HCT116 (cell line): ENCODE measurements around the gene ARAP1. TPM values are rescaled to one million over a fixed set of nuclear protein-coding genes. Genes with fewer than 3 reads are reported as not detected.

Experiments used
- ATAC-seq: fragments of 200-7000 bp; cut with Tn5 transposase; 2 replicates; pipeline ENCODE4 v1.9.1; 2020; ENCODE audit warnings: mild to moderate bottlenecking, moderate library complexity
- BruUV-seq: library from RNA; stranded (reverse); fragments of 400-500 nt; replicated peaks from 2 replicates; lab custom pipeline; 2021; lab: Mats Ljungman, UMichigan
- CTCF ChIA-PET: fragments of 300-600 bp; sonication (Branson Sonifier 250); formaldehyde crosslinking; loops from one replicate; lab custom pipeline; 2021; ENCODE audit warnings: antibody characterized with exemption; lab: Charles Lee
- POLR2A ChIA-PET: fragments of 300-600, 350-600 bp; sonication (Branson Sonifier 250); formaldehyde crosslinking; loops from one replicate; lab custom pipeline; 2021; ENCODE audit warnings: antibody characterized with exemption; lab: Charles Lee
- RAD21 ChIA-PET, 2 experiments: fragments of 300-600 bp; sonication (Branson Sonifier 250); formaldehyde crosslinking; loops; one replicate each; lab custom pipeline; 2023; ENCODE audit warnings: low total read pairs in 2 of 2; ENCODE audit not compliant: uncharacterized antibody in 2 of 2, unreplicated experiment in 2 of 2, low non-redundant PET in 1 of 2; lab: Charles Lee
- DNase-seq: peaks from one replicate; pipeline ENCODE4 v3.0.0-alpha.2; 2010; ENCODE audit warnings: low read depth, low spot score
- H2AFZ ChIP-seq: fragments of 200-600 bp; shearing (Covaris generic), sonication (generic); 2 replicates; pipeline ENCODE4 v1.6.1; 2017; ENCODE audit warnings: low read depth, mixed run types, mixed read lengths, antibody characterized with exemption, low read length; ENCODE audit not compliant: poor library complexity, severe bottlenecking
- H3K27ac ChIP-seq: 2 replicates; pipeline ENCODE4 v1.5.1; 2012; ENCODE audit warnings: low read depth, low read length
- H3K27me3 ChIP-seq: fragments of 200-600 bp; sonication (generic); 2 replicates; pipeline ENCODE4 v1.6.1; 2016; ENCODE audit warnings: mixed run types, low read length, mixed read lengths; ENCODE audit not compliant: insufficient read depth
- H3K36me3 ChIP-seq, 2 experiments: fragments of 200-500 bp in 1 of 2; fragments of 200-600 bp in 1 of 2; sonication (Bioruptor generic) in 1 of 2; sonication (generic) in 1 of 2; 2 replicates each; pipeline versions ENCODE4 v1.5.1 to v1.6.1; 2014 to 2016; ENCODE audit warnings: low read length in 2 of 2, inconsistent platforms in 1 of 2, mixed read lengths in 1 of 2, mixed run types in 1 of 2; ENCODE audit not compliant: insufficient read depth in 2 of 2, control insufficient read depth in 1 of 2
- H3K4me1 ChIP-seq, 2 experiments: fragments of 200-600 bp in 1 of 2; sonication (generic) in 1 of 2; 2 replicates each; pipeline versions ENCODE4 v1.5.1 to v1.6.1; 2012 to 2017; ENCODE audit warnings: low read length in 2 of 2, inconsistent platforms in 1 of 2, mild to moderate bottlenecking in 1 of 2, mixed read lengths in 1 of 2, mixed run types in 1 of 2, moderate library complexity in 1 of 2; ENCODE audit not compliant: insufficient read depth in 2 of 2, control insufficient read depth in 1 of 2
- H3K4me2 ChIP-seq: fragments of 200-600 bp; sonication (generic); 2 replicates; pipeline ENCODE4 v1.6.1; 2017; ENCODE audit warnings: mixed run types, low read length, mixed read lengths
- H3K4me3 ChIP-seq, 2 experiments: fragments of 200-600 bp in 1 of 2; sonication (generic) in 1 of 2; replicated peaks in 1 of 2; 2 replicates each; pipeline ENCODE4 v1.5.1; 2011 to 2016; ENCODE audit warnings: low read length in 2 of 2, control low read depth in 1 of 2, low read depth in 1 of 2, mild to moderate bottlenecking in 1 of 2, mixed read lengths in 1 of 2, mixed run types in 1 of 2
- H3K79me2 ChIP-seq: fragments of 200-600 bp; sonication (generic); 2 replicates; pipeline ENCODE4 v1.6.1; 2017; ENCODE audit warnings: mild to moderate bottlenecking, mixed run types, low read length, moderate library complexity, mixed read lengths; ENCODE audit not compliant: insufficient read depth
- H3K9ac ChIP-seq: fragments of 200-600 bp; sonication (generic); 2 replicates; pipeline ENCODE4 v1.6.1; 2016; ENCODE audit warnings: low read length, mixed read lengths
- H3K9me2 ChIP-seq: fragments of 200-600 bp; sonication (generic), shearing (Covaris generic); 2 replicates; pipeline ENCODE4 v1.6.1; 2017; ENCODE audit warnings: mixed run types, mild to moderate bottlenecking, moderate library complexity; ENCODE audit not compliant: insufficient read depth
- H3K9me3 ChIP-seq, 2 experiments: fragments of 200-500 bp in 1 of 2; fragments of 200-600 bp in 1 of 2; sonication (Bioruptor generic) in 1 of 2; sonication (generic) in 1 of 2; 2 replicates each; pipeline ENCODE4 v1.6.1; 2014 to 2017; ENCODE audit warnings: low read length in 2 of 2, mixed read lengths in 2 of 2, inconsistent platforms in 1 of 2, low read depth in 1 of 2, mild to moderate bottlenecking in 1 of 2, mixed run types in 1 of 2, moderate library complexity in 1 of 2; ENCODE audit not compliant: control insufficient read depth in 1 of 2, insufficient read depth in 1 of 2
- H4K20me1 ChIP-seq: fragments of 200-600 bp; sonication (generic), shearing (Covaris generic); 2 replicates; pipeline ENCODE4 v1.6.1; 2017; ENCODE audit warnings: mixed run types, mild to moderate bottlenecking, moderate library complexity; ENCODE audit not compliant: insufficient read depth
- CBX3 ChIP-seq: IDR thresholded peaks from 2 replicates; pipeline ENCODE4 v1.6.1; 2012; ENCODE audit warnings: low read depth
- ELF1 ChIP-seq: IDR thresholded peaks from 2 replicates; pipeline ENCODE4 v1.6.1; 2012; ENCODE audit warnings: low read depth, borderline replicate concordance
- EZH2 ChIP-seq: fragments of 200-600 bp; sonication (generic); IDR thresholded peaks from 2 replicates; pipeline ENCODE4 v1.6.1; 2017; ENCODE audit warnings: antibody characterized with exemption, mixed run types
- EZH2phosphoT487 ChIP-seq: fragments of 200-600 bp; IDR thresholded peaks from 2 replicates; pipeline ENCODE4 v1.6.1; 2018; ENCODE audit warnings: antibody characterized with exemption, borderline replicate concordance
- FOSL1 ChIP-seq: IDR thresholded peaks from 2 replicates; pipeline ENCODE4 v1.6.1; 2012; ENCODE audit warnings: low read depth
- JUND ChIP-seq: IDR thresholded peaks from 2 replicates; pipeline ENCODE4 v1.6.1; 2012
- MAX ChIP-seq: IDR thresholded peaks from 2 replicates; pipeline ENCODE4 v1.6.1; 2012
- POLR2A ChIP-seq: IDR thresholded peaks from 2 replicates; pipeline ENCODE4 v1.7.0; 2011; ENCODE audit warnings: borderline replicate concordance; ENCODE audit not compliant: insufficient read depth, insufficient read length; ENCODE audit errors: extremely low read depth
- POLR2AphosphoS5 ChIP-seq: IDR thresholded peaks from 2 replicates; pipeline ENCODE4 v1.6.1; 2011; ENCODE audit warnings: mild to moderate bottlenecking, low read depth, low read length, moderate library complexity
- REST ChIP-seq: IDR thresholded peaks from 2 replicates; pipeline ENCODE4 v1.6.1; 2012; ENCODE audit warnings: low read depth
- SP1 ChIP-seq: IDR thresholded peaks from 2 replicates; pipeline ENCODE4 v1.6.1; 2012; ENCODE audit warnings: low read depth
- SRF ChIP-seq: IDR thresholded peaks from 2 replicates; pipeline ENCODE4 v1.6.1; 2012; ENCODE audit warnings: low read depth
- TCF7L2 ChIP-seq: IDR thresholded peaks from 2 replicates; pipeline ENCODE4 v1.7.0; 2011; ENCODE audit warnings: borderline replicate concordance, inconsistent platforms; ENCODE audit not compliant: insufficient read depth, insufficient read length; ENCODE audit errors: extremely low read depth
- YY1 ChIP-seq: IDR thresholded peaks from 2 replicates; pipeline ENCODE4 v1.6.1; 2011; ENCODE audit warnings: low read length, low read depth, moderate library complexity, mild to moderate bottlenecking; ENCODE audit not compliant: insufficient replicate concordance; ENCODE audit errors: extremely low read depth
- ZBTB33 ChIP-seq: IDR thresholded peaks from 2 replicates; pipeline ENCODE4 v1.6.1; 2011; ENCODE audit warnings: mild to moderate bottlenecking, low read length, moderate library complexity; ENCODE audit not compliant: insufficient replicate concordance; ENCODE audit errors: extremely low read depth
- ZFX ChIP-seq: fragments of 450-650 bp; IDR thresholded peaks from 2 replicates; pipeline ENCODE4 v1.6.1; 2017
- intact Hi-C: fragments of 100-400 bp; cut with micrococcal nuclease; formaldehyde crosslinking; loops from 2 replicates; pipeline ENCODE4 v1.10.0; 2022
- total RNA-seq: library from RNA; stranded (reverse); gene quantifications from one replicate; pipeline ENCODE4 v1.2.1, GENCODE V29; 2021; ENCODE audit not compliant: unreplicated experiment
- TF ChIP-seq, protein P1 (sequence below), 3 experiments: fragments of 200-600 bp in 1 of 3; sonication (generic) in 1 of 3; IDR thresholded peaks in 2 of 3; conservative IDR thresholded peaks in 1 of 3; 2 replicates each; pipeline ENCODE4 v1.5.1; 2012 to 2017; ENCODE audit warnings: low read depth in 2 of 3, low read length in 2 of 3, antibody characterized with exemption in 1 of 3, borderline replicate concordance in 1 of 3, control low read depth in 1 of 3, mild to moderate bottlenecking in 1 of 3, mixed read lengths in 1 of 3, mixed run types in 1 of 3, moderate library complexity in 1 of 3; ENCODE audit not compliant: insufficient read depth in 1 of 3

Gene ARAP1
- total RNA-seq, 1 experiment from 2014 or later, result 57.4 TPM

- Histone ChIP-seq H3K36me3 (no peaks in the 10 kb centered on the region), H3K27ac (peak within 1 kb of the TSS; percentile 57), H3K4me1 (peaks cover 19 to 57% of the 10 kb centered on the region in 2 experiments), H2AFZ (peak within 1 kb of the TSS; percentile 92), H3K9ac (peak within 1 kb of the TSS; percentile 62), H3K4me2 (peak within 1 kb of the TSS; percentile 84), H3K9me3 (no peaks in the 10 kb centered on the region), H3K79me2 (no peaks in the 10 kb centered on the region), H3K27me3 (no peaks in the 10 kb centered on the region), H3K4me3 (peak within 1 kb of the TSS; percentile 53 to 70), H4K20me1 (no peaks in the 10 kb centered on the region), H3K9me2 (no peaks in the 10 kb centered on the region)
- ChIA-PET RAD21 (interaction anchor here in 1 of 2 experiments (1.2 kb wide), 1 partner anchor 69 kb away, joined by 6 read pairs; no protein-coding TSS in a partner anchor), CTCF (interaction anchor here (0.6 to 2.9 kb wide), 17 partner anchors 9 to 504 kb away, joined by 3 to 26 read pairs (median 3); no protein-coding TSS in a partner anchor), POLR2A (interaction anchor here (0.9 to 2.1 kb wide), 5 partner anchors 10 to 74 kb away, joined by 3 to 10 read pairs (median 4); no protein-coding TSS in a partner anchor)
- ATAC-seq (peak; percentile 94), DNase-seq (peak; percentile 87)
- BruUV-seq, result TSS peak; percentile 93
- intact Hi-C loops, result loop anchor here (1.0 kb wide), 1 partner anchor 68 kb away; no protein-coding TSS in a partner anchor
- TF ChIP-seq TCF7L2 (peak; percentile 35), EZH2 (no peak), FOSL1 (no peak), ELF1 (no peak; the same call in 1 of the 2 replicates), SP1 (peak; percentile 25; the same call in 1 of the 2 replicates), REST (no peak), MAX (peak; percentile 89), POLR2A (peak; percentile 20), POLR2AphosphoS5 (peak; percentile 54), YY1 (peak; percentile 90), ZBTB33 (no peak), ZFX (0 out of 2 replicates have a peak, but pooled peaks have one; percentile 24), CBX3 (0 out of 2 replicates have a peak, but pooled peaks have one; percentile 29), SRF (no peak), EZH2phosphoT487 (no peak), JUND (no peak)
- TF ChIP-seq, protein P1, sequence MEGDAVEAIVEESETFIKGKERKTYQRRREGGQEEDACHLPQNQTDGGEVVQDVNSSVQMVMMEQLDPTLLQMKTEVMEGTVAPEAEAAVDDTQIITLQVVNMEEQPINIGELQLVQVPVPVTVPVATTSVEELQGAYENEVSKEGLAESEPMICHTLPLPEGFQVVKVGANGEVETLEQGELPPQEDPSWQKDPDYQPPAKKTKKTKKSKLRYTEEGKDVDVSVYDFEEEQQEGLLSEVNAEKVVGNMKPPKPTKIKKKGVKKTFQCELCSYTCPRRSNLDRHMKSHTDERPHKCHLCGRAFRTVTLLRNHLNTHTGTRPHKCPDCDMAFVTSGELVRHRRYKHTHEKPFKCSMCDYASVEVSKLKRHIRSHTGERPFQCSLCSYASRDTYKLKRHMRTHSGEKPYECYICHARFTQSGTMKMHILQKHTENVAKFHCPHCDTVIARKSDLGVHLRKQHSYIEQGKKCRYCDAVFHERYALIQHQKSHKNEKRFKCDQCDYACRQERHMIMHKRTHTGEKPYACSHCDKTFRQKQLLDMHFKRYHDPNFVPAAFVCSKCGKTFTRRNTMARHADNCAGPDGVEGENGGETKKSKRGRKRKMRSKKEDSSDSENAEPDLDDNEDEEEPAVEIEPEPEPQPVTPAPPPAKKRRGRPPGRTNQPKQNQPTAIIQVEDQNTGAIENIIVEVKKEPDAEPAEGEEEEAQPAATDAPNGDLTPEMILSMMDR (IDR thresholded peaks at IDR 0.05 in 2 of 3, conservative IDR thresholded peaks at IDR 0.05 in 1 of 3; ENCODE audit: borderline replicate concordance in 1 of 3, insufficient read depth in 1 of 3, low read depth in 2 of 3, low read length in 2 of 3), result peak; percentile 91 to 96 (median 94)
These were observed 41.5 kb upstream of the ARAP1 start, which contains the start of gene STARD10 for GRCh38 chr11:72793425-72794367. Gene STARD10, minus strand, starts transcription at chr11:72794047. Its CDS starts 12,866 bp downstream, at chr11:72781181.
